NT2/D1 (cell line): ENCODE measurements around the gene SLC35F3.

Source experiments
- SUZ12 ChIP-seq: IDR thresholded peaks from 2 replicates; pipeline ENCODE4 v1.6.1; 2011; ENCODE audit not compliant: insufficient read length, insufficient read depth; ENCODE audit errors: extremely low read depth
- YY1 ChIP-seq: IDR thresholded peaks from 2 replicates; pipeline ENCODE4 v1.6.1; 2011; ENCODE audit not compliant: insufficient read length, insufficient read depth

DNA sequence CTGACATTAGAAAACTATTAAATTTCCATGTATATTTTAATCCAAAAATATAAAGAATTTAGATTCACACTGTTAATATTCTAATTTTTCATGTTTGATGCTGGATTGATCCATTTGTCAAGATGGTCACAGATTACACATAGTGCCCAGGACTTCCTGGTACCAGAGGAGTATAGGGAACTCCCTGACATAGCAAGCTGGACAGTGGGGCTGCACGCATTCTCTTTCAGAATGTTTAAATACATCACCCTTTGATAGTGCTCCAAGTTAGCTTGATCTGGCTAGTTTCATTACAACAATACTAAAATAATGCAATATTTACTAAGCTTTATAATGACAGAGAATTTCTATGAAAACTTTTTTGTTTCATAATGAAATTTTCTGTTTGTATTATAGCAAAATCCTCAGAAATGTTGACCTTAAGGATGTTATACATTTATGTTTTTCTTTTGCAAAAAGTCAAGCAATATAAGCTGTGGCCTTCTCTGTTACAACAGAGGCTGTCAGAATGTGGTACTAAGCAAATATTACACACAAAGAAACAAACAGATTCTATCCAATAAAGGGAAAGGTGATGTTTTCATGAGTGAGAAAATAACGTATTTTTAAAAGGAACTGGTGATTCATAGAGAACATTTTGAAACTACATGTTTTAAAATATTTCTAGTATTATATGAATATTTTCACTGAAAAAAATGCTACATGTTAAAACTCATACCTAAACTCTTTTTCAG, 84.7 kb downstream of the SLC35F3 start:
- TF ChIP-seq YY1 = no peak
- no peak for TF ChIP-seq SUZ12
